Suprapubic skin (tissue), 4 donors: ENCODE measurements around the gene HOXC13. TPM values are rescaled to one million over a fixed set of nuclear protein-coding genes. Genes with fewer than 3 reads are reported as not detected.

ENCODE experiments used
- DNase-seq, 2 donors: peaks; one replicate each; pipeline ENCODE4 v3.0.0-alpha.2; 2019; ENCODE audit warnings: low spot score in 2 of 2
- H3K27ac ChIP-seq: fragments of 200-600 bp; sonication (generic); one replicate; pipeline ENCODE4 v1.5.1; 2019
- H3K27me3 ChIP-seq: fragments of 200-600 bp; sonication (generic); one replicate; pipeline ENCODE4 v1.5.1; 2019
- H3K36me3 ChIP-seq: fragments of 200-600 bp; sonication (generic); one replicate; pipeline ENCODE4 v1.5.1; 2019
- H3K4me1 ChIP-seq: fragments of 200-600 bp; sonication (generic); one replicate; pipeline ENCODE4 v1.5.1; 2019
- H3K4me3 ChIP-seq: fragments of 200-600 bp; sonication (generic); one replicate; pipeline ENCODE4 v1.5.1; 2019; ENCODE audit warnings: mild to moderate bottlenecking
- H3K9me3 ChIP-seq: fragments of 200-600 bp; sonication (generic); one replicate; pipeline ENCODE4 v1.5.1; 2019
- CTCF ChIP-seq, 2 donors: fragments of 200-600 bp in 1 of 2; fragments of 450-650 bp in 1 of 2; sonication (generic) in 1 of 2; IDR thresholded peaks; one replicate each; pipeline ENCODE4 v1.5.1; 2016 to 2019; ENCODE audit warnings: antibody characterized with exemption in 2 of 2, mild to moderate bottlenecking in 1 of 2, moderate library complexity in 1 of 2
- EP300 ChIP-seq: sonication (generic); formaldehyde crosslinking; IDR thresholded peaks from one replicate; pipeline ENCODE4 v1.6.1; 2017; ENCODE audit warnings: antibody characterized with exemption
- POLR2A ChIP-seq, 2 donors: fragments of 450-650 bp; IDR thresholded peaks; one replicate each; pipeline ENCODE4 v1.6.1; 2017; ENCODE audit warnings: antibody characterized with exemption in 2 of 2, mild to moderate bottlenecking in 2 of 2, moderate library complexity in 2 of 2
- POLR2AphosphoS5 ChIP-seq, 3 donors: sonication (generic); formaldehyde crosslinking; IDR thresholded peaks; one replicate each; pipeline ENCODE4 v1.6.1; 2017; ENCODE audit warnings: antibody characterized with exemption in 3 of 3
- WGBS: methylation state at CpG from one replicate; pipeline ENCODE4 v1.1.5; 2018; 5-methylcytosine and 5-hydroxymethylcytosine counted together
- total RNA-seq, 4 donors: library from RNA; depleted of rRNA; stranded (reverse); fragments of >200 nt; gene quantifications; one replicate each; pipeline ENCODE4 v1.1.0, GENCODE V29; 2016

The HOXC13 gene
- total RNA-seq, 4 donors from 2014 or later: 5.3 to 16.7 (median 10.2) TPM

DNA sequence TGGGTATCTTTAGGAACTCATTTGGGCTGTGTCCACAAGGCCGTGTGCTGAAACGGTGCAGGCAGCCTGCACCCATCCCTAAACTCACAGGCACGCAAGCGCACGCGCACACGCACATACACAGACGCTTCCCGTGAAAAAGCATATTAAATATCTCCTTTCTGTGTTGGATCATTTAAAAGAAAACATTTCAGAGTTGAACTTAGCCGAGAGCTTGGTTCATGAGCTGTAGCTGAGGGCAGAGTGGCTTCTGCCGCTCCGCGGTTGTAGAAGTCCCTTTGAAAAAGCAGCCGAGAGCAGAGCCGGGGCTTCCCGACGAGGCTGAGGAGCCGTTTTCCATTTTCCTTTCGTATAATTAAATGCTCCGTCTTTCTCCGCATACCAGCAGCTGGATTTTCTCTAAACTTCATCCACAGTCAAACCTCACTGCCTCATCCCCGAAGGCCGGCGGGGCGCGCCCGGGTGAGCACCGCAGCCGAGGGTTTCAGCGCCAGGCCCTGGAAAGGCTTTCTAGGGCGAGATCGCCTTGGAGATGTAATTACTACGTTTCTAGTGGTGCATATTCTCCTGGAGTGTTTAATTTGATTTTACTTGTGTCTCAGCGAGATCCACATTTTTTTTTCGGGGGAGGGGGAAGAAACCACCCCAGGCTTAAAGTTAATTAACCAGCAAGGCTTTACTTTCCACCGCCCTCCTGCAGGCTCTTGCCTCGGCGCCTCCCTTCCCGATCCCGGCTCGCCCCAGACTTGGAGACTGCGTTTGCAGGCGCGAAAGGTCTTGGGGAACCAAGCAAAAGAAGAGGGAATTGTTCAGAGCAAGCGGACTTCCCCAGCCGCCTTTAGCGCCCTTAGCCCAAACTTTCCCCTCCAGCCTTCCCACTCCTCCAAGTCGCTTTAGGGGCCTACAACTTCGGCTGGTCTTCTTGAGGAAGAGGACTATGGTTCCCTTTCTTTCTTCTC, 3.0 kb upstream of the HOXC13 start:
- Histone ChIP-seq H3K27ac (no peak overlapping the region), H3K36me3 (no peaks in the 10 kb centered on the region), H3K9me3 (no peaks in the 10 kb centered on the region), H3K4me1 (peaks cover 30% of the 10 kb centered on the region), H3K4me3 (no peak overlapping the region), H3K27me3 (peaks cover 100% of the 10 kb centered on the region)
- TF ChIP-seq CTCF (IDR thresholded peaks at IDR 0.05): no peak
- no peak for TF ChIP-seq POLR2A (IDR thresholded peaks at IDR 0.05)
- no peak for TF ChIP-seq POLR2AphosphoS5 (IDR thresholded peaks at IDR 0.05)
- no peak for TF ChIP-seq EP300
- WGBS: 61% methylated on average over 49 of the region's 49 CpGs
- no peak for DNase-seq

DNA sequence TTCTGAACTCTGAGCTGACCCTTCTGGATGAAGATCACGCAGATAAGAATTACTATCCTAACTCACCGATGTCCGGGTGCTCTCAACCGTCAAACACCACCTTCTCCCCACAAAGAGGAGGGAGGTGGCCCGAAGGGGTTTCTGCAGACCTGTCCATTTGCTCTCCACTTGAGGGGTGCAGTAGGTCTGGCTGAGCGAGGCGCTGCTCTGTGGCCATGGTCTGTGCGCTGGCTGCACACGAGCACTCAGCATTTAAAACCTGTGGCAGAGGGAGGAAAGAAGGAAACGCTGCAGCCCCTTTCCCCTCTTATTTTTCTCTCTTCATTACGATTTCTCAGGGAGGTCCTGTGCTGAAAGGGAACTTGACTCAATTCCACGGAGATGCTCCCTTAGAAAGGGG, 1.5 kb upstream of the HOXC13 start:
- 65% methylated on average over 12 of the region's 12 CpGs for WGBS
- peaks cover 98% of the 10 kb centered on the region for H3K27me3 ChIP-seq
- H3K36me3 ChIP-seq: no peaks in the 10 kb centered on the region
- DNase-seq: no peak
- no peak overlapping the region for H3K4me3 ChIP-seq
- peaks cover 30% of the 10 kb centered on the region for H3K4me1 ChIP-seq
- no peaks in the 10 kb centered on the region for H3K9me3 ChIP-seq
- TF ChIP-seq POLR2A (IDR thresholded peaks at IDR 0.05): no peak
- no peak for TF ChIP-seq POLR2AphosphoS5 (IDR thresholded peaks at IDR 0.05)
- TF ChIP-seq EP300: no peak
- TF ChIP-seq CTCF (IDR thresholded peaks at IDR 0.05): no peak
- H3K27ac ChIP-seq: no peak overlapping the region

- no peak for DNase-seq
- H3K27me3 ChIP-seq: peaks cover 98% of the 10 kb centered on the region
- H3K27ac ChIP-seq: no peak overlapping the region
- H3K4me3 ChIP-seq: peak overlapping the region; percentile 57
- no peaks in the 10 kb centered on the region for H3K36me3 ChIP-seq
- peaks cover 30% of the 10 kb centered on the region for H3K4me1 ChIP-seq
- no peaks in the 10 kb centered on the region for H3K9me3 ChIP-seq
- 27% methylated on average over 23 of the region's 23 CpGs for WGBS
- TF ChIP-seq CTCF (IDR thresholded peaks at IDR 0.05) (no peak), POLR2AphosphoS5 (IDR thresholded peaks at IDR 0.05) (no peak), EP300 (no peak)
Measured at GRCh38 chr12:53937596-53938325, 870 bp upstream of the HOXC13 start.

GRCh38 chr12:53939141-53940108, 794 bp downstream of the HOXC13 start:
- Histone ChIP-seq H3K4me1 (peaks cover 39% of the 10 kb centered on the region), H3K36me3 (no peaks in the 10 kb centered on the region), H3K27me3 (peaks cover 98% of the 10 kb centered on the region), H3K27ac (peak overlapping the region; percentile 87), H3K9me3 (no peaks in the 10 kb centered on the region), H3K4me3 (peak overlapping the region; percentile 57)
- 13% methylated on average over 28 of the region's 91 CpGs for WGBS
- DNase-seq: peak in 1 of 2 donors; percentile 82
- TF ChIP-seq POLR2A (IDR thresholded peaks at IDR 0.05) (no peak), EP300 (no peak), POLR2AphosphoS5 (IDR thresholded peaks at IDR 0.05) (no peak), CTCF (IDR thresholded peaks at IDR 0.05) (no peak)
